ENCODE results near the gene TRIM4.

DNA sequence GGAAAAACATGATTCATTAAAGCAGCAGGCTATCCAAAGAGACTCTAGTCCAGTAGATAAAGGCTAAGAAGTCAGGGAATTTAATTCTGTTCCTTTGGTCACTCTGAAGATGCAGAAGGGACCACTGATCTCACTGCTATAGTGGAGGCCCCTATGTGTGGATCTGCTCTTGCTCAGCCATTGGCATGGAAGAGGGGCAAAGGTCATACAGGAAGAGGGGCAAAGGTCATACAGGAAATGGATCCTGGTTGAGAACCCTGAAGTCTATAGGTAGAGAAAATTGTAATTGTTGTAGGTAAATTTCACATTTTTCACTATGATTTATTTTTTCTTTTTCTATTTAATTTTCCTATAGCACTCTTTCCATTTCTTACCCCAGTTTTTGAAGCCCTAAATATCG is 64.1 kb downstream of the TRIM4 start:
- TF ChIP-seq EZH2phosphoT487 (conservative IDR thresholded peaks at IDR 0.05; ENCODE audit: low read length): no peak
- TF ChIP-seq, protein P1, sequence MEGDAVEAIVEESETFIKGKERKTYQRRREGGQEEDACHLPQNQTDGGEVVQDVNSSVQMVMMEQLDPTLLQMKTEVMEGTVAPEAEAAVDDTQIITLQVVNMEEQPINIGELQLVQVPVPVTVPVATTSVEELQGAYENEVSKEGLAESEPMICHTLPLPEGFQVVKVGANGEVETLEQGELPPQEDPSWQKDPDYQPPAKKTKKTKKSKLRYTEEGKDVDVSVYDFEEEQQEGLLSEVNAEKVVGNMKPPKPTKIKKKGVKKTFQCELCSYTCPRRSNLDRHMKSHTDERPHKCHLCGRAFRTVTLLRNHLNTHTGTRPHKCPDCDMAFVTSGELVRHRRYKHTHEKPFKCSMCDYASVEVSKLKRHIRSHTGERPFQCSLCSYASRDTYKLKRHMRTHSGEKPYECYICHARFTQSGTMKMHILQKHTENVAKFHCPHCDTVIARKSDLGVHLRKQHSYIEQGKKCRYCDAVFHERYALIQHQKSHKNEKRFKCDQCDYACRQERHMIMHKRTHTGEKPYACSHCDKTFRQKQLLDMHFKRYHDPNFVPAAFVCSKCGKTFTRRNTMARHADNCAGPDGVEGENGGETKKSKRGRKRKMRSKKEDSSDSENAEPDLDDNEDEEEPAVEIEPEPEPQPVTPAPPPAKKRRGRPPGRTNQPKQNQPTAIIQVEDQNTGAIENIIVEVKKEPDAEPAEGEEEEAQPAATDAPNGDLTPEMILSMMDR (IDR thresholded peaks at IDR 0.05; ENCODE audit: insufficient read depth, low read length, poor library complexity, severe bottlenecking): no peak
